Measurements from ENCODE around the gene DNAAF5.
A peak's percentile ranks its signal among the peaks of the same experiment; 100 is the strongest.

Gene DNAAF5

GRCh38 chr7:820341-820740 is 93.8 kb downstream of the DNAAF5 start:
- no peak overlapping the region for H3K4me3 ChIP-seq
- intact Hi-C loops (cut with DNase I; ENCODE audit: low total_unique reads), result no loop called here
- no peak for DNase-seq
- H3K4me1 ChIP-seq, result peaks cover 0 to 83% (median 58%) of the 10 kb centered on the region in 4 donors
- H3K27ac ChIP-seq, result peak overlapping the region in 1 of 2 donors; percentile 4
- no peaks in the 10 kb centered on the region for H3K27me3 ChIP-seq
- no peaks in the 10 kb centered on the region for H3K9me3 ChIP-seq
- peaks cover 0 to 6% (median 0%) of the 10 kb centered on the region in 3 donors for H3K36me3 ChIP-seq
- no peak for TF ChIP-seq CTCF (IDR thresholded peaks at IDR 0.05)

- intact Hi-C loops (cut with DNase I; ENCODE audit: low total_unique reads), result no loop called here
- peak overlapping the region; percentile 68 to 87 for H3K27ac ChIP-seq
- DNase-seq, result no peak
These were observed 95.2 kb downstream of the DNAAF5 start for GRCh38 chr7:821688-822087.

GRCh38 chr7:822692-823276 is 96.3 kb downstream of the DNAAF5 start:
- no peak for DNase-seq
- peaks cover 0 to 12% (median 0%) of the 10 kb centered on the region in 3 donors for H3K36me3 ChIP-seq
- H3K27me3 ChIP-seq, result no peaks in the 10 kb centered on the region
- peak overlapping the region; percentile 68 to 87 for H3K27ac ChIP-seq
- no peak overlapping the region for H3K4me3 ChIP-seq
- H3K9me3 ChIP-seq, result no peaks in the 10 kb centered on the region
- intact Hi-C loops (cut with DNase I; ENCODE audit: low total_unique reads), result no loop called here
- no peak for TF ChIP-seq CTCF (IDR thresholded peaks at IDR 0.05)
- peaks cover 0 to 94% (median 57%) of the 10 kb centered on the region in 4 donors for H3K4me1 ChIP-seq

More at GRCh38 chr7:821688-822087, 95.2 kb downstream of the DNAAF5 start:
- H3K4me1 ChIP-seq, result peaks cover 0 to 88% (median 59%) of the 10 kb centered on the region in 4 donors
- peaks cover 0 to 12% (median 0%) of the 10 kb centered on the region in 3 donors for H3K36me3 ChIP-seq
- H3K27me3 ChIP-seq, result no peaks in the 10 kb centered on the region
- H3K9me3 ChIP-seq, result no peaks in the 10 kb centered on the region
- peak; percentile 18 to 28 for TF ChIP-seq CTCF (IDR thresholded peaks at IDR 0.05)
- H3K4me3 ChIP-seq, result no peak overlapping the region

- peaks cover 0 to 93% (median 52%) of the 10 kb centered on the region in 4 donors for H3K4me1 ChIP-seq
- H3K27me3 ChIP-seq, result no peaks in the 10 kb centered on the region
- H3K27ac ChIP-seq, result peak overlapping the region; percentile 68 to 87
- H3K36me3 ChIP-seq, result peaks cover 0 to 12% (median 0%) of the 10 kb centered on the region in 3 donors
- no peak overlapping the region for H3K4me3 ChIP-seq
- DNase-seq, result no peak
- intact Hi-C loops (cut with DNase I; ENCODE audit: low total_unique reads), result no loop called here
- TF ChIP-seq CTCF (IDR thresholded peaks at IDR 0.05), result no peak
- no peaks in the 10 kb centered on the region for H3K9me3 ChIP-seq
These were observed 97.2 kb downstream of the DNAAF5 start for GRCh38 chr7:823649-824048.

GRCh38 chr7:824081-824480 is 97.6 kb downstream of the DNAAF5 start:
- Histone ChIP-seq H3K27me3 (no peaks in the 10 kb centered on the region), H3K36me3 (peaks cover 0 to 12% (median 0%) of the 10 kb centered on the region in 3 donors), H3K9me3 (no peaks in the 10 kb centered on the region), H3K4me3 (no peak overlapping the region), H3K4me1 (peaks cover 0 to 97% (median 53%) of the 10 kb centered on the region in 4 donors), H3K27ac (peak overlapping the region; percentile 68 to 87)
- no peak for DNase-seq
- intact Hi-C loops (cut with DNase I; ENCODE audit: low total_unique reads), result no loop called here
- no peak for TF ChIP-seq CTCF (IDR thresholded peaks at IDR 0.05)
